GM23338 (cell line): ENCODE measurements around the gene AZU1. TPM values are rescaled to one million over a fixed set of nuclear protein-coding genes. Genes with fewer than 3 reads are reported as not detected.
A peak's percentile ranks its signal among the peaks of the same experiment; 100 is the strongest.

ENCODE experiments used
- ATAC-seq: fragments of 200-7000 bp; cut with Tn5 transposase; 3 replicates; pipeline ENCODE4 v1.9.1; 2020
- DNase-seq: peaks from one replicate; pipeline ENCODE4 v3.0.0-alpha.2; 2015; ENCODE audit warnings: low spot score
- H2AFZ ChIP-seq: fragments of 200-600 bp; sonication (generic); 2 replicates; pipeline ENCODE4 v1.8.0; 2016; ENCODE audit warnings: antibody characterized with exemption, mild to moderate bottlenecking, moderate library complexity
- H3F3A ChIP-seq: fragments of 200-600 bp; sonication (generic); replicated peaks from 2 replicates; pipeline ENCODE4 v1.8.0; 2017; ENCODE audit warnings: antibody characterized with exemption, mixed run types, low read depth
- H3K27ac ChIP-seq: fragments of 200-600 bp; sonication (generic); 2 replicates; pipeline ENCODE4 v1.6.1; 2016; ENCODE audit warnings: low read depth
- H3K27me3 ChIP-seq: fragments of 200-600 bp; sonication (generic); 2 replicates; pipeline ENCODE4 v1.8.0; 2016; ENCODE audit warnings: mild to moderate bottlenecking, mixed run types, moderate library complexity; ENCODE audit not compliant: insufficient read depth
- H3K36me3 ChIP-seq: fragments of 200-600 bp; sonication (generic); 2 replicates; pipeline ENCODE4 v1.8.0; 2016; ENCODE audit warnings: mild to moderate bottlenecking; ENCODE audit not compliant: insufficient read depth
- H3K4me1 ChIP-seq: fragments of 200-600 bp; sonication (generic); 2 replicates; pipeline ENCODE4 v1.8.0; 2016; ENCODE audit warnings: mild to moderate bottlenecking, moderate library complexity; ENCODE audit not compliant: insufficient read depth
- H3K4me2 ChIP-seq: fragments of 200-600 bp; sonication (generic); 2 replicates; pipeline ENCODE4 v1.7.1; 2017; ENCODE audit warnings: mixed run types
- H3K4me3 ChIP-seq: fragments of 200-600 bp; sonication (generic); 2 replicates; pipeline ENCODE4 v1.6.1; 2016; ENCODE audit warnings: mixed run types
- H3K79me2 ChIP-seq: fragments of 200-600 bp; sonication (generic); replicated peaks from 2 replicates; pipeline ENCODE4 v1.8.0; 2017; ENCODE audit warnings: mild to moderate bottlenecking; ENCODE audit not compliant: insufficient read depth
- H3K9me2 ChIP-seq: fragments of 200-600 bp; sonication (generic); 2 replicates; pipeline ENCODE4 v1.8.0; 2017; ENCODE audit not compliant: insufficient read depth
- H4K20me1 ChIP-seq: fragments of 200-600 bp; sonication (generic); replicated peaks from 2 replicates; pipeline ENCODE4 v1.8.0; 2017; ENCODE audit warnings: mild to moderate bottlenecking; ENCODE audit not compliant: insufficient read depth
- H3K27ac Mint-ChIP-seq: 2 replicates; pipeline ENCODE4 v1.8.0; 2020; ENCODE audit warnings: inconsistent platforms, mild to moderate bottlenecking, moderate library complexity, mixed read lengths
- H3K27me3 Mint-ChIP-seq: 3 replicates; pipeline ENCODE4 v1.8.0; 2022; ENCODE audit warnings: low read depth, mild to moderate bottlenecking, moderate library complexity, mixed read lengths, inconsistent platforms; ENCODE audit not compliant: insufficient read depth, poor library complexity
- H3K36me3 Mint-ChIP-seq: 3 replicates; pipeline ENCODE4 v1.8.0; 2021; ENCODE audit warnings: low read depth, mild to moderate bottlenecking, inconsistent platforms, moderate library complexity, mixed read lengths
- H3K4me1 Mint-ChIP-seq: 3 replicates; pipeline ENCODE4 v1.8.0; 2020; ENCODE audit warnings: mild to moderate bottlenecking, inconsistent platforms, mixed read lengths
- H3K4me3 Mint-ChIP-seq: 3 replicates; pipeline ENCODE4 v1.8.0; 2021; ENCODE audit warnings: moderate library complexity, mild to moderate bottlenecking, inconsistent platforms, mixed read lengths
- H3K9me3 Mint-ChIP-seq: 3 replicates; pipeline ENCODE4 v1.8.0; 2020; ENCODE audit warnings: moderate library complexity, mild to moderate bottlenecking, inconsistent platforms, mixed read lengths
- JUNB ChIP-seq: IDR thresholded peaks from one replicate; pipeline ENCODE4 v1.6.1; 2016; ENCODE audit warnings: antibody characterized with exemption; ENCODE audit not compliant: unreplicated experiment
- POLR2AphosphoS5 ChIP-seq: IDR thresholded peaks from 2 replicates; pipeline ENCODE4 v1.6.1; 2016; ENCODE audit warnings: antibody characterized with exemption, low read depth
- REST ChIP-seq: IDR thresholded peaks from one replicate; pipeline ENCODE4 v1.6.1; 2018; ENCODE audit warnings: antibody characterized with exemption; ENCODE audit not compliant: unreplicated experiment
- STAT1 ChIP-seq: IDR thresholded peaks from one replicate; pipeline ENCODE4 v1.6.1; 2016; ENCODE audit warnings: antibody characterized with exemption; ENCODE audit not compliant: unreplicated experiment
- ZNF331 ChIP-seq: fragments of 250-450 bp; sonication (Bioruptor Pico); IDR thresholded peaks from 2 replicates; pipeline ENCODE4 v1.5.0; 2020; ENCODE audit warnings: low read depth, mild to moderate bottlenecking, moderate library complexity
- polyA plus RNA-seq: library from polyadenylated mRNA; unstranded; fragments of >200 nt; fragmentation: Nextera tagmentation; extraction: Ambion mirVana; gene quantifications from 2 replicates; pipeline ENCODE4 v1.2.1, GENCODE V29; 2016
- total RNA-seq: library from RNA; depleted of rRNA; stranded (reverse); fragments of >200 nt; shearing (Covaris generic); gene quantifications from 2 replicates; pipeline ENCODE4 v1.2.3, GENCODE V29; 2014
- TF ChIP-seq, protein P1 (sequence below), 2 experiments: fragments of 200-600 bp in 1 of 2; sonication (generic) in 1 of 2; conservative IDR thresholded peaks; 2 replicates each; pipeline versions ENCODE4 v1.5.1 to v1.6.1; 2016 to 2017; ENCODE audit warnings: antibody characterized with exemption in 2 of 2, low read depth in 2 of 2, mild to moderate bottlenecking in 2 of 2, moderate library complexity in 1 of 2

The AZU1 gene
- total and polyA plus RNA-seq, 2 experiments from 2014 or later, result 0.78 to 1.4 TPM

DNA sequence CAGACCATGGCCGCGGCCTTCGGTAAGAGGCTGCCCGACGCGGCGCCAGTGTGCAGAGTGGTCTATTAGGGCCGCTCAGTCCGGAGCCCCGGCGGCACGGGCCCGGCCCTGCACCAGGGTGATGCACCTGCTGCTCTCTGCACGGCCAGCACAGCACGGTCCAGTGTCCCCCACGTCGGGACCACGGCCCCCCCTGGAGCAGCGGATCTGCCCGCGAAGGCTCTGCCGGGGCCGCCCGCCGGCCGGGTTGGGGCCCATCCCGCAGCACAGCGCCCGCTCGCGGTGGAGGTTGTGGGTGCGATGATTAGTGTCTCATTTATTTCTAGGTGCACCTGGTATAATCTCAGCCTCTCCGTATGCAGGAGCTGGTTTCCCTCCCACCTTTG is 22.5 kb upstream of the AZU1 start:
- no peak overlapping the region for H3K4me2 ChIP-seq
- peaks cover 25% of the 10 kb centered on the region for H3K27me3 Mint-ChIP-seq
- peaks cover 20% of the 10 kb centered on the region for H3K4me1 ChIP-seq
- no peak overlapping the region for H2AFZ ChIP-seq
- H4K20me1 ChIP-seq, result peaks cover 64% of the 10 kb centered on the region
- peaks cover 67% of the 10 kb centered on the region for H3F3A ChIP-seq
- ATAC-seq, result no peak
- H3K9me3 Mint-ChIP-seq, result no peaks in the 10 kb centered on the region
- no peaks in the 10 kb centered on the region for H3K9me2 ChIP-seq
- H3K4me1 Mint-ChIP-seq, result peaks cover 30% of the 10 kb centered on the region
- H3K4me3 Mint-ChIP-seq, result no peak overlapping the region
- no peak for TF ChIP-seq POLR2AphosphoS5
- TF ChIP-seq, protein P1, sequence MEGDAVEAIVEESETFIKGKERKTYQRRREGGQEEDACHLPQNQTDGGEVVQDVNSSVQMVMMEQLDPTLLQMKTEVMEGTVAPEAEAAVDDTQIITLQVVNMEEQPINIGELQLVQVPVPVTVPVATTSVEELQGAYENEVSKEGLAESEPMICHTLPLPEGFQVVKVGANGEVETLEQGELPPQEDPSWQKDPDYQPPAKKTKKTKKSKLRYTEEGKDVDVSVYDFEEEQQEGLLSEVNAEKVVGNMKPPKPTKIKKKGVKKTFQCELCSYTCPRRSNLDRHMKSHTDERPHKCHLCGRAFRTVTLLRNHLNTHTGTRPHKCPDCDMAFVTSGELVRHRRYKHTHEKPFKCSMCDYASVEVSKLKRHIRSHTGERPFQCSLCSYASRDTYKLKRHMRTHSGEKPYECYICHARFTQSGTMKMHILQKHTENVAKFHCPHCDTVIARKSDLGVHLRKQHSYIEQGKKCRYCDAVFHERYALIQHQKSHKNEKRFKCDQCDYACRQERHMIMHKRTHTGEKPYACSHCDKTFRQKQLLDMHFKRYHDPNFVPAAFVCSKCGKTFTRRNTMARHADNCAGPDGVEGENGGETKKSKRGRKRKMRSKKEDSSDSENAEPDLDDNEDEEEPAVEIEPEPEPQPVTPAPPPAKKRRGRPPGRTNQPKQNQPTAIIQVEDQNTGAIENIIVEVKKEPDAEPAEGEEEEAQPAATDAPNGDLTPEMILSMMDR (conservative IDR thresholded peaks at IDR 0.05; ENCODE audit: low read depth in 2 of 2), result no peak
- no peak for TF ChIP-seq ZNF331 (CRISPR knock-in tag)
- no peak for TF ChIP-seq REST
- TF ChIP-seq JUNB, result no peak
- no peak for TF ChIP-seq STAT1
- H3K27me3 ChIP-seq, result no peaks in the 10 kb centered on the region
- peaks cover 78% of the 10 kb centered on the region for H3K79me2 ChIP-seq
- peaks cover 43% of the 10 kb centered on the region for H3K36me3 ChIP-seq
- H3K36me3 Mint-ChIP-seq, result peaks cover 83% of the 10 kb centered on the region
- DNase-seq, result no peak
- 0 out of 2 replicates have a peak overlapping the region, but pooled peaks have one; percentile 72 for H3K27ac Mint-ChIP-seq
- peak overlapping the region; percentile 55; the same call in 1 of the 2 replicates for H3K27ac ChIP-seq
- H3K4me3 ChIP-seq, result no peak overlapping the region

DNA sequence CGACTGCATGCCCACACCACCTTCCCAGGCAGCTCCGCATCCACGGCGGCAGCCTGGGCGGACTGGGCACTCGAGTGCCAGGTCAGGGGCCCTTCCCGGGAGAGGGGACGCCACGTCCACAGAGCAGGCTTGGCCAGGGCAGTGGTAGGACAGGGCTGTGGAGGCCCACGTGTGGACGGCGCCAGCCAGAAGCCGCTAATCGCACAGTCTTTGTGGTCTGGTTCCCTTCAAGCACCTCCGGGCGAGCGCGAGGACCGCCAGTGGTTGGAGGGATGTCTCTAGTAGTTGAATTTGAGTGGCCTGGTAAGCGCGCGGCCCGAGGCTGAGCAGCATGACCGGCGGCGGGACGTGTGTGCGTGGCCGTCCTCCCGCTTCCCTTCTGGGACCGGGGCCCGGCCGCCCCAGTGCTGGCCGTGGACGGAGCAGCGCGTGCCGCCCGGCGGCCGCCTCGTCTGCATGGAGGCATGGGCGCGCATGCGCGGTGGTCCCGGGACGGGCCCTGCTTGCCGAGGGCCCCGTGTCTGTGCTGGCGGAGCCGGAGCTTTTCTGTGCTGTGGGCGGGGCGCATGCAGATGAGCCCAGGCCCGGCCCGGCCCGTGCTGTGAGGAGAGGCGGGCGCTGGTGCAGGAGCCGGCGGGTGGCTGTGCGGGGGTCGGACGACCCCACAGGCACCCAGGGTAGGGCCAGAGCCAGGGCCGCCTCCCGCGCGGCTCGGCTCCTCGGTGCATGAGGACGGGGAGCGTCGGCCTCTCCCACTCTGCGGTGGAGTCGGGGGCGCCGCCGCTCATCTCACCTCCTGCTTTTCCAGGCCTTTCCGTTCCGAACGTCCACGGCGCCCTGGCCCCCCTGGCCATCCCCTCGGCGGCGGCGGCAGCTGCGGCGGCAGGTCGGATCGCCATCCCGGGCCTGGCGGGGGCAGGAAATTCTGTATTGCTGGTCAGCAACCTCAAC is 21.8 kb upstream of the AZU1 start:
- Mint-ChIP-seq H3K9me3 (no peaks in the 10 kb centered on the region), H3K4me1 (peaks cover 24% of the 10 kb centered on the region), H3K27ac (no peak overlapping the region), H3K27me3 (peaks cover 28% of the 10 kb centered on the region), H3K36me3 (peaks cover 84% of the 10 kb centered on the region), H3K4me3 (no peak overlapping the region)
- DNase-seq, result peak; percentile 43
- H3K4me2 ChIP-seq, result no peak overlapping the region
- H3K27ac ChIP-seq, result peak overlapping the region; percentile 55; the same call in 1 of the 2 replicates
- H4K20me1 ChIP-seq, result peaks cover 65% of the 10 kb centered on the region
- peaks cover 12% of the 10 kb centered on the region for H3K4me1 ChIP-seq
- peak; percentile 18 for ATAC-seq
- no peak overlapping the region for H3K4me3 ChIP-seq
- H3F3A ChIP-seq, result peaks cover 74% of the 10 kb centered on the region
- no peaks in the 10 kb centered on the region for H3K9me2 ChIP-seq
- no peak overlapping the region for H2AFZ ChIP-seq
- H3K27me3 ChIP-seq, result no peaks in the 10 kb centered on the region
- H3K79me2 ChIP-seq, result peaks cover 73% of the 10 kb centered on the region
- peaks cover 42% of the 10 kb centered on the region for H3K36me3 ChIP-seq
- TF ChIP-seq, protein P1 (conservative IDR thresholded peaks at IDR 0.05; ENCODE audit: low read depth in 2 of 2), result no peak
- no peak for TF ChIP-seq ZNF331 (CRISPR knock-in tag)
